Astrocyte (in vitro differentiated cells and primary cell): Measurements from ENCODE around the gene MTARC2. TPM values are rescaled to one million over a fixed set of nuclear protein-coding genes. Genes with fewer than 3 reads are reported as not detected.

ENCODE experiments used
- DNase-seq: peaks from one replicate; pipeline ENCODE4 v3.0.0-alpha.2; 2010; ENCODE audit warnings: low read depth
- FAIRE-seq: peaks from 2 replicates; lab custom pipeline; 2011; peaks lifted over from hg19 to GRCh38; lab: Jason Lieb, UNC
- H2AFZ ChIP-seq: 2 replicates; pipeline ENCODE4 v1.6.0; 2012; ENCODE audit warnings: low read depth, low read length, inconsistent platforms
- H3K27ac ChIP-seq: 2 replicates; pipeline ENCODE4 v1.5.1; 2011; ENCODE audit warnings: low read depth, low read length, inconsistent platforms
- H3K27me3 ChIP-seq: 2 replicates; pipeline ENCODE4 v1.6.0; 2011; ENCODE audit warnings: low read length, inconsistent platforms; ENCODE audit not compliant: insufficient read depth
- H3K36me3 ChIP-seq: 2 replicates; pipeline ENCODE4 v1.5.1; 2011; ENCODE audit warnings: low read length, inconsistent platforms; ENCODE audit not compliant: insufficient read depth
- H3K4me1 ChIP-seq: 2 replicates; pipeline ENCODE4 v1.5.1; 2011; ENCODE audit warnings: low read length, inconsistent platforms; ENCODE audit not compliant: insufficient read depth
- H3K4me2 ChIP-seq: 2 replicates; pipeline ENCODE4 v1.6.0; 2012; ENCODE audit warnings: low read length, inconsistent platforms
- H3K4me3 ChIP-seq: 2 replicates; pipeline ENCODE4 v1.5.1; 2011; ENCODE audit warnings: low read depth, mild to moderate bottlenecking, low read length, inconsistent platforms; ENCODE audit not compliant: insufficient read depth
- H3K79me2 ChIP-seq: 2 replicates; pipeline ENCODE4 v1.6.0; 2012; ENCODE audit warnings: mild to moderate bottlenecking, low read length, inconsistent platforms; ENCODE audit not compliant: insufficient read depth
- H3K9ac ChIP-seq: 2 replicates; pipeline ENCODE4 v1.6.0; 2012; ENCODE audit warnings: mild to moderate bottlenecking, low read length, inconsistent platforms
- H3K9me3 ChIP-seq: 2 replicates; pipeline ENCODE4 v1.5.1; 2012; ENCODE audit warnings: low read depth, mild to moderate bottlenecking, low read length, inconsistent platforms; ENCODE audit not compliant: insufficient read depth
- H4K20me1 ChIP-seq: 2 replicates; pipeline ENCODE4 v1.6.0; 2012; ENCODE audit warnings: low read length, inconsistent platforms; ENCODE audit not compliant: insufficient read depth
- H3K27ac Mint-ChIP-seq: one replicate; pipeline ENCODE4 v1.8.0; 2021; ENCODE audit warnings: mild to moderate bottlenecking, mixed read lengths; ENCODE audit not compliant: unreplicated experiment
- H3K27me3 Mint-ChIP-seq: one replicate; pipeline ENCODE4 v1.8.0; 2021; ENCODE audit warnings: low read depth, mixed read lengths; ENCODE audit not compliant: unreplicated experiment
- H3K36me3 Mint-ChIP-seq: one replicate; pipeline ENCODE4 v1.8.0; 2021; ENCODE audit warnings: low read depth, mixed read lengths; ENCODE audit not compliant: unreplicated experiment
- H3K4me1 Mint-ChIP-seq: one replicate; pipeline ENCODE4 v1.8.0; 2021; ENCODE audit warnings: low read depth, mixed read lengths; ENCODE audit not compliant: unreplicated experiment
- H3K4me3 Mint-ChIP-seq: one replicate; pipeline ENCODE4 v1.8.0; 2021; ENCODE audit warnings: mild to moderate bottlenecking, moderate library complexity, mixed read lengths; ENCODE audit not compliant: unreplicated experiment
- H3K9me3 Mint-ChIP-seq: one replicate; pipeline ENCODE4 v1.8.0; 2021; ENCODE audit warnings: mild to moderate bottlenecking, mixed read lengths; ENCODE audit not compliant: unreplicated experiment
- CTCF ChIP-seq: IDR thresholded peaks from 2 replicates; pipeline ENCODE4 v1.5.1; 2011; ENCODE audit warnings: low read depth, mild to moderate bottlenecking, inconsistent platforms, low read length, moderate library complexity; ENCODE audit not compliant: insufficient read depth
- EZH2 ChIP-seq: IDR thresholded peaks from 2 replicates; pipeline ENCODE4 v1.6.1; 2012; ENCODE audit warnings: mild to moderate bottlenecking, low read length, inconsistent platforms; ENCODE audit not compliant: insufficient read depth
- total RNA-seq: library from RNA; stranded (reverse); gene quantifications from 2 replicates; pipeline ENCODE4 v1.2.1, GENCODE V29; 2021

The MTARC2 gene
- total RNA-seq, 1 donor from 2014 or later, result 3.1 TPM

- H3K9me3 ChIP-seq, result no peaks in the 10 kb centered on the region
- no peak overlapping the region for H3K4me3 ChIP-seq
- H3K4me3 Mint-ChIP-seq, result no peak overlapping the region
- H3K27me3 ChIP-seq, result no peaks in the 10 kb centered on the region
- no peak overlapping the region for H3K27ac Mint-ChIP-seq
- FAIRE-seq (no peak), DNase-seq (no peak)
- H3K4me1 Mint-ChIP-seq, result no peaks in the 10 kb centered on the region
- H2AFZ ChIP-seq, result peak overlapping the region; percentile 45
- H3K36me3 ChIP-seq, result no peaks in the 10 kb centered on the region
- H3K4me1 ChIP-seq, result peaks cover 2% of the 10 kb centered on the region
- no peaks in the 10 kb centered on the region for H4K20me1 ChIP-seq
- no peak overlapping the region for H3K9ac ChIP-seq
- peaks cover 2% of the 10 kb centered on the region for H3K36me3 Mint-ChIP-seq
- H3K9me3 Mint-ChIP-seq, result peaks cover 6% of the 10 kb centered on the region
- H3K27me3 Mint-ChIP-seq, result no peaks in the 10 kb centered on the region
- peak overlapping the region; percentile 72 for H3K4me2 ChIP-seq
- H3K27ac ChIP-seq, result no peak overlapping the region
- no peaks in the 10 kb centered on the region for H3K79me2 ChIP-seq
- peak; percentile 87 for TF ChIP-seq CTCF
- no peak for TF ChIP-seq EZH2
These were observed 62.1 kb downstream of the MTARC2 start for GRCh38 chr1:220810179-220810653.

- H3K4me1 Mint-ChIP-seq, result no peaks in the 10 kb centered on the region
- DNase-seq (no peak), FAIRE-seq (no peak)
- no peak overlapping the region for H3K4me2 ChIP-seq
- TF ChIP-seq CTCF (no peak), EZH2 (no peak)
- no peak overlapping the region for H3K27ac ChIP-seq
- no peaks in the 10 kb centered on the region for H3K36me3 ChIP-seq
- H3K27me3 ChIP-seq, result no peaks in the 10 kb centered on the region
- H2AFZ ChIP-seq, result no peak overlapping the region
- no peak overlapping the region for H3K4me3 Mint-ChIP-seq
- no peak overlapping the region for H3K9ac ChIP-seq
- H3K27me3 Mint-ChIP-seq, result no peaks in the 10 kb centered on the region
- peaks cover 2% of the 10 kb centered on the region for H3K4me1 ChIP-seq
- no peaks in the 10 kb centered on the region for H4K20me1 ChIP-seq
- no peaks in the 10 kb centered on the region for H3K9me3 ChIP-seq
- H3K9me3 Mint-ChIP-seq, result peaks cover 6% of the 10 kb centered on the region
- H3K79me2 ChIP-seq, result no peaks in the 10 kb centered on the region
- H3K36me3 Mint-ChIP-seq, result peaks cover 2% of the 10 kb centered on the region
- no peak overlapping the region for H3K27ac Mint-ChIP-seq
- no peak overlapping the region for H3K4me3 ChIP-seq
These were observed 62.8 kb downstream of the MTARC2 start for GRCh38 chr1:220810963-220811362.

GRCh38 chr1:220811695-220812094 is 63.6 kb downstream of the MTARC2 start:
- H3K4me3 ChIP-seq, result no peak overlapping the region
- no peak overlapping the region for H2AFZ ChIP-seq
- H3K9me3 ChIP-seq, result no peaks in the 10 kb centered on the region
- Mint-ChIP-seq H3K36me3 (no peaks in the 10 kb centered on the region), H3K27ac (no peak overlapping the region), H3K27me3 (no peaks in the 10 kb centered on the region), H3K4me1 (no peaks in the 10 kb centered on the region), H3K9me3 (peaks cover 6% of the 10 kb centered on the region), H3K4me3 (no peak overlapping the region)
- no peak overlapping the region for H3K27ac ChIP-seq
- TF ChIP-seq EZH2 (no peak), CTCF (no peak)
- H3K79me2 ChIP-seq, result no peaks in the 10 kb centered on the region
- H3K4me2 ChIP-seq, result no peak overlapping the region
- H3K9ac ChIP-seq, result no peak overlapping the region
- no peaks in the 10 kb centered on the region for H4K20me1 ChIP-seq
- H3K4me1 ChIP-seq, result peaks cover 2% of the 10 kb centered on the region
- no peaks in the 10 kb centered on the region for H3K36me3 ChIP-seq
- DNase-seq (no peak), FAIRE-seq (no peak)
- no peaks in the 10 kb centered on the region for H3K27me3 ChIP-seq
